IPS DF 6.9 (cell line): Measurements from ENCODE around the gene RILPL1.

Experiments
- DNase-seq: peaks from one replicate; pipeline ENCODE4 v3.0.0-alpha.2; 2013; ENCODE audit warnings: low read depth, low spot score
- H3K27ac ChIP-seq: one replicate; pipeline ENCODE4 v1.5.1; 2013; ENCODE audit warnings: low read length, control low read depth
- H3K27me3 ChIP-seq: 2 replicates; pipeline ENCODE4 v1.6.1; 2013; ENCODE audit warnings: mild to moderate bottlenecking, low read length; ENCODE audit not compliant: control insufficient read depth, insufficient read depth
- H3K36me3 ChIP-seq: 2 replicates; pipeline ENCODE4 v1.6.1; 2013; ENCODE audit warnings: low read length; ENCODE audit not compliant: control insufficient read depth, insufficient read depth
- H3K4me1 ChIP-seq: 2 replicates; pipeline ENCODE4 v1.6.1; 2013; ENCODE audit warnings: low read length; ENCODE audit not compliant: control insufficient read depth, insufficient read depth
- H3K4me3 ChIP-seq: 2 replicates; pipeline ENCODE4 v1.5.1; 2013; ENCODE audit warnings: mild to moderate bottlenecking, low read length
- H3K9me3 ChIP-seq: 2 replicates; pipeline ENCODE4 v1.6.1; 2013; ENCODE audit warnings: low read length, inconsistent platforms; ENCODE audit not compliant: control insufficient read depth, insufficient read depth
- WGBS: extraction: QIAGEN DNeasy Blood & Tissue Kit; methylation state at CpG from one replicate; pipeline ENCODE4 v1.1.7; 2013; ENCODE audit warnings: mixed read lengths, missing lambda C conversion rate; ENCODE audit not compliant: insufficient read length, insufficient coverage; 5-methylcytosine and 5-hydroxymethylcytosine counted together

The RILPL1 gene

GRCh38 chr12:123530668-123531067 lies 2.9 kb downstream of the RILPL1 start:
- DNase-seq = no peak
- WGBS = no CpG with 5 or more reads among the region's 5 CpGs
- no peaks in the 10 kb centered on the region for H3K4me1 ChIP-seq
- no peak overlapping the region for H3K27ac ChIP-seq
- no peaks in the 10 kb centered on the region for H3K36me3 ChIP-seq
- no peak overlapping the region for H3K4me3 ChIP-seq
- H3K9me3 ChIP-seq = no peaks in the 10 kb centered on the region
- H3K27me3 ChIP-seq = no peaks in the 10 kb centered on the region

- WGBS = no CpG with 5 or more reads among the region's 3 CpGs
- H3K36me3 ChIP-seq = no peaks in the 10 kb centered on the region
- no peak overlapping the region for H3K4me3 ChIP-seq
- no peak for DNase-seq
- no peak overlapping the region for H3K27ac ChIP-seq
- no peaks in the 10 kb centered on the region for H3K9me3 ChIP-seq
- no peaks in the 10 kb centered on the region for H3K4me1 ChIP-seq
- no peaks in the 10 kb centered on the region for H3K27me3 ChIP-seq
Measured at GRCh38 chr12:123529686-123530085, 3.8 kb downstream of the RILPL1 start.

GRCh38 chr12:123528858-123529257 lies 4.7 kb downstream of the RILPL1 start:
- Histone ChIP-seq H3K27ac (no peak overlapping the region), H3K4me3 (no peak overlapping the region), H3K9me3 (no peaks in the 10 kb centered on the region), H3K36me3 (no peaks in the 10 kb centered on the region), H3K4me1 (no peaks in the 10 kb centered on the region), H3K27me3 (no peaks in the 10 kb centered on the region)
- DNase-seq = no peak
- no CpG with 5 or more reads among the region's 5 CpGs for WGBS

- WGBS = no CpG with 5 or more reads among the region's 7 CpGs
- DNase-seq = no peak
- Histone ChIP-seq H3K4me3 (no peak overlapping the region), H3K9me3 (no peaks in the 10 kb centered on the region), H3K27me3 (no peaks in the 10 kb centered on the region), H3K36me3 (no peaks in the 10 kb centered on the region), H3K27ac (no peak overlapping the region), H3K4me1 (no peaks in the 10 kb centered on the region)
Measured at GRCh38 chr12:123526542-123527080, 6.9 kb downstream of the RILPL1 start.

GRCh38 chr12:123524378-123524777 lies 9.1 kb downstream of the RILPL1 start:
- no peaks in the 10 kb centered on the region for H3K36me3 ChIP-seq
- no peaks in the 10 kb centered on the region for H3K4me1 ChIP-seq
- DNase-seq = no peak
- WGBS = no CpG with 5 or more reads among the region's 7 CpGs
- H3K27me3 ChIP-seq = no peaks in the 10 kb centered on the region
- H3K9me3 ChIP-seq = no peaks in the 10 kb centered on the region
- no peak overlapping the region for H3K4me3 ChIP-seq
- H3K27ac ChIP-seq = no peak overlapping the region

- H3K27me3 ChIP-seq = no peaks in the 10 kb centered on the region
- no CpG with 5 or more reads among the region's 10 CpGs for WGBS
- DNase-seq = no peak
- no peaks in the 10 kb centered on the region for H3K36me3 ChIP-seq
- H3K27ac ChIP-seq = no peak overlapping the region
- H3K9me3 ChIP-seq = no peaks in the 10 kb centered on the region
- H3K4me1 ChIP-seq = no peaks in the 10 kb centered on the region
- no peak overlapping the region for H3K4me3 ChIP-seq
Measured at GRCh38 chr12:123523518-123523917, 10.0 kb downstream of the RILPL1 start.

- H3K36me3 ChIP-seq = peaks cover 2% of the 10 kb centered on the region; the same call in 1 of the 2 replicates
- H3K27ac ChIP-seq = no peak overlapping the region
- no CpG with 5 or more reads among the region's 7 CpGs for WGBS
Measured at GRCh38 chr12:123522164-123522563, 11.4 kb downstream of the RILPL1 start.

GRCh38 chr12:123520567-123521474 lies 12.7 kb downstream of the RILPL1 start:
- H3K27ac ChIP-seq = no peak overlapping the region
- H3K4me3 ChIP-seq = no peak overlapping the region
- WGBS = no CpG with 5 or more reads among the region's 14 CpGs
- no peaks in the 10 kb centered on the region for H3K9me3 ChIP-seq
- DNase-seq = no peak
- peaks cover 2% of the 10 kb centered on the region; the same call in 1 of the 2 replicates for H3K36me3 ChIP-seq
- H3K27me3 ChIP-seq = no peaks in the 10 kb centered on the region
- H3K4me1 ChIP-seq = no peaks in the 10 kb centered on the region; the same call in 1 of the 2 replicates

More at GRCh38 chr12:123522164-123522563, 11.4 kb downstream of the RILPL1 start:
- no peak for DNase-seq
- Histone ChIP-seq H3K4me1 (no peaks in the 10 kb centered on the region), H3K9me3 (no peaks in the 10 kb centered on the region), H3K27me3 (no peaks in the 10 kb centered on the region), H3K4me3 (no peak overlapping the region)

GRCh38 chr12:123519141-123520001 lies 14.1 kb downstream of the RILPL1 start:
- WGBS = no CpG with 5 or more reads among the region's 24 CpGs
- DNase-seq = no peak
- Histone ChIP-seq H3K4me3 (no peak overlapping the region), H3K36me3 (peaks cover 2% of the 10 kb centered on the region; the same call in 1 of the 2 replicates), H3K27me3 (no peaks in the 10 kb centered on the region), H3K4me1 (no peaks in the 10 kb centered on the region; the same call in 1 of the 2 replicates), H3K27ac (no peak overlapping the region), H3K9me3 (no peaks in the 10 kb centered on the region)

- H3K4me3 ChIP-seq = no peak overlapping the region
- no peak for DNase-seq
- peaks cover 11% of the 10 kb centered on the region for H3K36me3 ChIP-seq
- H3K9me3 ChIP-seq = no peaks in the 10 kb centered on the region
- WGBS = no CpG with 5 or more reads among the region's 11 CpGs
- H3K4me1 ChIP-seq = no peaks in the 10 kb centered on the region; the same call in 1 of the 2 replicates
- no peaks in the 10 kb centered on the region for H3K27me3 ChIP-seq
- no peak overlapping the region for H3K27ac ChIP-seq
Measured at GRCh38 chr12:123516216-123516780, 17.2 kb downstream of the RILPL1 start.
